HG03095 (cell line): ENCODE measurements around the gene BCKDK.
"Not testable (repeated sequence)": the region's sequence is repeated elsewhere in the genome, so short reads cannot be mapped to it uniquely, and the experiment has no call there.

Experiments
- ATAC-seq: cut with Tn5 transposase; IDR thresholded peaks from one replicate; pipeline ENCODE4 v1.9.1; 2021; ENCODE audit warnings: moderate library complexity; ENCODE audit not compliant: unreplicated experiment

Gene BCKDK

DNA sequence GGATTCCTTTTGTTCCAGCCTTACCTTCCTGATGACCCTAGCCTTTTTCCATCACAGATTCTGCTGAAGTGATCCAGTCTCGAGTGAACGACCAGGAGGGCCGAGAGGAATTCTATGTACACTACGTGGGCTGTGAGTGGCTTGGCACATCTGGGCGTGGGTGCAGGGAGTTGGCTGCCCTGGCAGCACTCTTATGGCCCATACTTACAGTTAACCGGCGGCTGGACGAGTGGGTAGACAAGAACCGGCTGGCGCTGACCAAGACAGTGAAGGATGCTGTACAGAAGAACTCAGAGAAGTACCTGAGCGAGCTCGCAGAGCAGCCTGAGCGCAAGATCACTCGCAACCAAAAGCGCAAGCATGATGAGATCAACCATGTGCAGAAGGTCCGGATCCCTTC, 11.9 kb downstream of the BCKDK start:
- no peak for ATAC-seq

DNA sequence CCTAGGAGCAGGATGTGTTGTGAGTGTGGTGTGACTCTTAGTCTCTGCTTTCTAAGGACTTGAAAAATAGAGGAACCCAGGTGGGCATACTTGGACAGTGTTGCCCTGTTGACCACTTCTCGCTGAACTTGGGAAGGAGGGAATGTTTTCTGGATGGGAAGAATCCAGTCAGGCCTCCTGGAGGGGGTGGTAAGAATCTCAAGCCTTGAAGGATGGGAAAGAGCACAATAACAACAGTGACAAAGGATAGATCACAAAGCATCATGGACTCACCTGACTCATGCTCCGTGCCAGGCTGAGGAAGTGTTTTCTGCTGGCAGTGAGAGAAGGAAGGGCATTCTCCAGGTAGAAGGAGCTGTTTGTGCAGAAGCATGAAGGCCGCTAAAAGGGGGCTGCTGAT, 17.7 kb downstream of the BCKDK start:
- no peak for ATAC-seq

DNA sequence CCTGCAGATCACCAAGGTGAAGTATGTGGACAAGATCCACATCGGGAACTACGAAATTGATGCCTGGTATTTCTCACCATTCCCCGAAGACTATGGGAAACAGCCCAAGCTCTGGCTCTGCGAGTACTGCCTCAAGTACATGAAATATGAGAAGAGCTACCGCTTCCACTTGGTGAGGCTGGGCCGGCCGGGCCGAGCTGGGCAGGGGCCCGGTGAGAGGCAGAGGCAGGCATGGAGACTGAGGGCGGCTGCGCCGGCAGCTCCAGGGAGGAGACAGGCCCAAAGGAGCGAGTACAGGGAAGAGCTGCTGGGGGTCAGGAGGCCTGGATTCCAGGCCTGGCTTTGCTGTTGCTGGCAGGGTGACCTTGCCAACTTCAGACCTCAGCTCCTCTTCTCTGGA, 19.0 kb downstream of the BCKDK start:
- ATAC-seq, result no peak

DNA sequence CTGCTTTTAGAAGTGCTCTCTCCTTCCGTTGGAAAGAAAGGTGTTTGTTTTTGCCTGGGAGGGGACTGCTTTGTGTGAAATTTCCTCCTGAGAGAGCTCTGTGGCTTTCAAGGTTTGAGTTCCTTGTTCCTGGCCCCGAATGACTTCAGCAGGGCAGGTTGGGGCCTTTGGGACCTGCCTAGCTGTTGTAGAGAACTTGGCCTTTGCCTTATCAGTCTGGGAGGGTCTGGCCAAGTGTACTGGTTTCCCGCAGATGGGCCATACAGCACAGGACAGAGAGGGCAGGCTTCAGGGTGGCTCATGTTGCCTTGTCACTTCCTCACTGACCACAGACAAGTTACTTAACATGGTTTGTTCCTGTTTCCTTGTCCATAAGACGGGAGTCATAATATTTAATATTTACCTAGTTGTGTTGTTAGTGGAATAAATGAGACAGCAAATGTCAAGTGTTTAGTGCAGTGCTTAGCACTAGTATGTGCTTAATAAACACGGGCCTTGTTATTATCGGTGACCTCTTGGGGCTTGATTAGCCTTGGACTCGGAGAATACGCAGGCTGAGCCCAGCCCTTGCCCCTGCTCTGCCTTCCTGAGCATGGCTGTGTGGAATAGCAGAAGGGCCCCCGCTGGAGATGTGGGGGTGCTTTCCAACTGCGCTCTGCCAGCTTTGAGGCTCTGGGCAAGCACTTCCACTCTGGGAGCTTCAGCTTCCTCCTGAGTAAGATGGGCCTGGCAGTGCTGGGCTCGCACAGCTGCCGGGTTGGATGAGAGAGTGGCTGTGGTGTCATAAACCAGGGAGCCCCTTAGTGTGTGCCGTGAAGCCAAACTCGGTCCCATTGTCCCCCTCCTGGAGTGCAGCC, 20.8 kb downstream of the BCKDK start:
- no peak for ATAC-seq

DNA sequence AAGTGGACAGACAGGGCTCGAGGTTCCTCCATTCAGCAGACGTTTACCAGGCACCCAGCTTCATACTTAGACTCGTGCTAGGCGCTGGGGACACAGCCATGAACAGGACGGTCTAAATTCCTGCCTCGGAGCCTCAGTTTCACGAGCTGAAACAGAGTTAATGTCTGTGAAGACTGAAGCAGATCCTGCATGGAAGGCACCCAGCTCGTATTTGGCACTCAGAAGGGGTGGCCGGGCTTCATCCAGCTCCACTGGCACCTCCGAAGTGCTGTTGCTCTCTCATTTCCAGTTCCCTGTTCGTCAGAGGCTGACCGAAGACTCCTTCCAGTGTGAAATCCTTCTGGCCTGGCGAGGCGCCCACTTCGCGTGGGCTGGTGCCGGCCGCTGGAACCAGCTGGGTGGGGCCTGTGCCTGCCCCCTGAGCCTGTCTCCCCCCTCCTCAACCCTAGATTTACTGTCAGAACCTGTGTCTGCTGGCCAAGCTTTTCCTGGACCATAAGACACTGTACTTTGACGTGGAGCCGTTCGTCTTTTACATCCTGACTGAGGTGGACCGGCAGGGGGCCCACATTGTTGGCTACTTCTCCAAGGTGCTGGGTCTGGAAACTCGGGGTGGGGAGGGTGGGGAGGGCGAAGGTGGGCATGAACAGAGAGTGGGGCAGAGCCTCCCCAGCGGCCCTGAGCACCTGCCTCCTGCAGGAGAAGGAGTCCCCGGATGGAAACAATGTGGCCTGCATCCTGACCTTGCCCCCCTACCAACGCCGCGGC, 21.6 kb downstream of the BCKDK start:
- ATAC-seq, result no peak

DNA sequence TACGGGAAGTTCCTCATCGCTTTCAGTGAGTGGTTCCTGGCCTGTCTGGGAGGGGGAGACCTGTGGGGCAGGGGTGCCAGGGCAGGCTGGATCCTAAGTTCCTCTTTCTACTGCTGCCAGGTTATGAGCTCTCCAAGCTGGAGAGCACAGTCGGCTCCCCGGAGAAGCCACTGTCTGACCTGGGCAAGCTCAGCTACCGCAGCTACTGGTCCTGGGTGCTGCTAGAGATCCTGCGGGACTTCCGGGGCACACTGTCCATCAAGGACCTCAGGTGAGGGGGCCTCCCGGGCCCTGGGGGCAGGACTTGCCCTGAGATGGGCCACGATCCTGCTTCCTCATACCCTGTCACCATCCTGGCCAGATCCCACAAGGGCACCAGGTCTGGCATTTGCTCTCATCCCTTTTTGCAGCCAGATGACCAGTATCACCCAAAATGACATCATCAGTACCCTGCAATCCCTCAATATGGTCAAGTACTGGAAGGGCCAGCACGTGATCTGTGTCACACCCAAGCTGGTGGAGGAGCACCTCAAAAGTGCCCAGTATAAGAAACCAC, 22.2 kb downstream of the BCKDK start:
- ATAC-seq, result no peak

DNA sequence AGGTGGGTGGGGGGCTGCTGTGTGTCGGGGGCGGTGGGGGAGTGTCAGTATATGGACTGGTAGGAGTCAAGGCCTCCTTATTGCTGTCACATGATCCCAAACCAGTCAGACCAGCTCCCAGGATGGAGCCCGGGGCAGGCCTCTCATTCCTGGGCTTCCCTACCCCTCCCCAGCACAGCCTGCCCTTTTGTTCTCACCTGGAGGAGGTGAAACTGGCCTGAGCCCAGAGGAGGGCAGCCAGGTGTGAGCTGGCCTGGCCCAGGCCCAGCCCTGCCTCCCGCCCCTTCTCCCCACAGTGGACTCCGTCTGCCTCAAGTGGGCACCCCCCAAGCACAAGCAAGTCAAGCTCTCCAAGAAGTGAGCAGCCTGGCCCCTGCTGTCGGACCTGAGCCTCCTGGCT, 22.7 kb downstream of the BCKDK start:
- ATAC-seq, result no peak

DNA sequence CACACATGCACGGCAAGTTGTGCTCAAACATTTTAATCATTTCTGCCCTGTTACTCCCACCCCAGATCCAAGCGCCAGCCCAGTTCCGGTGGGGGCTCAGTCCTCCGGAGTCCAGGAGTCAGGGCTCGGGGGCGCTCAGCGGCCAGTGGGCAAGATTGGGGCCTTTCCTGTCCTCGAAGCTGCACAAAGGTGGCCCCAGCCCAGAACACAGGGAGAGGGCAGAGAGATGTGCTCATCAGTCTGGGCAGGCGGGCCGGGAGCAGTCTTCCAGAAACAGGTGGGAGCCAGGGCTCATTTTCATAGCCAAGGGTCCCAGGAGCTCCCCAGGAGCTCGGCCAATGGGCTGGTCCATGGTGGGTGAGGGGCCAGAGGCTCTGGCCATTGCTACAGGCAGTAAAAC, 23.2 kb downstream of the BCKDK start:
- ATAC-seq, result no peak

DNA sequence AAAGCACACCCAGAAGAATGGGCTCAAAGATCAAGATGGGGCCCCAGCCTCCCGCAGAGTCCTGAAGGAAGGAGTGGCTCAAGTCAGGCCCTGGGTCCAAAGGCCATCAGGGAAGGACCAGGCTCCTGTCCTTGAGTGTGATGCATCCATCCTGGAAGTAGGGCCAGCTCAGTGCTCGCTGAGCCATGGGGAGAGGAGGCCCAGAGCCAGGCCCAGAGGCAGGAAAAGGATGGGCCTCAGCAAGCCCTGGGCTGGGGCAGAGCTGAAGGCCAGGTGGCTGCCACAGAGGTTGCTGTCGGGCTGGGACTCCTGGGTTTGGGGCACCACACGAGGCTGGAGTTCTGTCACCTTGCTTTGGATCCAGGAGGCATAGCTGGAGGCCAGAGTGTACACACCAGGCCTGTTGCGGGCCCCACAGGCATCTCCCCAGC, 23.7 kb downstream of the BCKDK start:
- no peak for ATAC-seq

DNA sequence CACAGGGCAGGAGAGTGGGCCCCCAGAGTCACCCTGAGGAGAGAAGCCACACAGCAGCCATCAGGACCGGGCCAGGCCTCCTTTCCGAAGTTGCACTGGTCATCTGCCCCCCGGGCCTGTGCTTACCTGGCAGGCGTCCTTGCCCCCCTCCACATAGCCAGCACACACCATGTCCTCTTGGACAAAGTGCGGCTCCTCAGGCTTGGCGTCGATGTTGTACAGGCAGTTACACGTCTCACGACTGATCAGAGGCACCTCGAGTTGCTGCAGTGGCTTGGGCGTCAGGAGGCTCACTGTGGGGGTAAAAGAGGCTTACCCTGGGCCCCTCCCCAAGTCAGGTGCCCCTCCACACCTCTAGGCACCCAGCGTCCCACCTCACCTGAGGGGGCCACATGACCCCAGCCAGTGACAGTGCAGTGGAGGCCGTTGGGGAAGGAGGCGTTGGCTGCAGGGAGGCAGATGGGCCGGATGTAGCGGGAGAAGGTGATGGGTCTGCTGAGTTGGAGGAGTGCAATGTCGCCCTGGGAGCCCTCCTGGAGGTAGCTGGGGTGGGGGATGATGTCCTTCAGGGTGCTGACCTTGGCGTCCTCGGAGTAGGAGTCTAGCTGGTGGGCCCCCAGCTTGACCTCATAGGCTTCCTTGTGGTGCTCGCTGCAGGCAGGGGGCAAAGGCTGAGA, 24.3 kb downstream of the BCKDK start:
- no peak for ATAC-seq

DNA sequence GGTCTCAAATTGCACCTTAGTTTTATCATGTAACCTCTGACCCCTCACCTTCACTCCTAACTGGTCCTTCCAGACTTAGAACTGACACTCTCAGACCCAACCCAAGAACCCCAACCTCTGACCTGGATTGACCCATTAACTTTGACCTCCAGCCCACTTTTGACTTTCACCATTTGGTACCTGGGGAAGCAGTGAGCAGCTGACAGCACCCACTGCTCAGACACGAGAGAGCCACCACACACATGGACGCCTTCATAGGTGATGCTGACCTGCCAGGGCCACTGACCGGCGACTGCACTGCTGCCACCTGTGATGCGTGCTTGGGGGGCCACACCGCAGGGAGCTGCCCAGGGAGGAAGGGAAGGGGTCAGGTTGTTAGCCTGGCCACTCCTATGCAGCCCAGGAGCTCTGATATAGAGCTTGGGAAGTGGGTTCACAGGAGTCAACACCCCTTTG, 24.9 kb downstream of the BCKDK start:
- no peak for ATAC-seq

DNA sequence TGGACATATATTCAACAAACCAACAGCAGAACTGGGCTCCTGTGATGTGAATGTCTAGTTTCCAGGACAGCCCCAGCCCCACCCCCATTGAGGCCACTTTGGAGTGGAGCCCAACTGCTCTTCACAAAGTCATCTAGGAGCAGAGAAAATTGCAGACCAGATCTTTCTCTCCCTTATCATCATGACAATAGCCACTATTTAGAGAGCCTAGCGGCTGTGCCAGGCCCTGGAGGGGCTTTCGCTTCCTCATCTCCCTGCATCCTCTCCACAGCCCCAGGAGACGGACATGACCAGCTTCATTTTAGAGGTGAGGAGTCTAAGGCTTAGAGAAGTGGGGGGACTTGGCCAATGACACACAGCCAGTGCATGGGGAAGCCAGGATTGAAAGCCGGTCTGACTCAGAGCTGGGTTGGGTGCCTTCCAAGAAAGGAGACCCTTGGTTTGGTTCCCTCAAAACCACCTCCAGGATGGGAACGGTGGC, 25.9 kb downstream of the BCKDK start:
- no peak for ATAC-seq

DNA sequence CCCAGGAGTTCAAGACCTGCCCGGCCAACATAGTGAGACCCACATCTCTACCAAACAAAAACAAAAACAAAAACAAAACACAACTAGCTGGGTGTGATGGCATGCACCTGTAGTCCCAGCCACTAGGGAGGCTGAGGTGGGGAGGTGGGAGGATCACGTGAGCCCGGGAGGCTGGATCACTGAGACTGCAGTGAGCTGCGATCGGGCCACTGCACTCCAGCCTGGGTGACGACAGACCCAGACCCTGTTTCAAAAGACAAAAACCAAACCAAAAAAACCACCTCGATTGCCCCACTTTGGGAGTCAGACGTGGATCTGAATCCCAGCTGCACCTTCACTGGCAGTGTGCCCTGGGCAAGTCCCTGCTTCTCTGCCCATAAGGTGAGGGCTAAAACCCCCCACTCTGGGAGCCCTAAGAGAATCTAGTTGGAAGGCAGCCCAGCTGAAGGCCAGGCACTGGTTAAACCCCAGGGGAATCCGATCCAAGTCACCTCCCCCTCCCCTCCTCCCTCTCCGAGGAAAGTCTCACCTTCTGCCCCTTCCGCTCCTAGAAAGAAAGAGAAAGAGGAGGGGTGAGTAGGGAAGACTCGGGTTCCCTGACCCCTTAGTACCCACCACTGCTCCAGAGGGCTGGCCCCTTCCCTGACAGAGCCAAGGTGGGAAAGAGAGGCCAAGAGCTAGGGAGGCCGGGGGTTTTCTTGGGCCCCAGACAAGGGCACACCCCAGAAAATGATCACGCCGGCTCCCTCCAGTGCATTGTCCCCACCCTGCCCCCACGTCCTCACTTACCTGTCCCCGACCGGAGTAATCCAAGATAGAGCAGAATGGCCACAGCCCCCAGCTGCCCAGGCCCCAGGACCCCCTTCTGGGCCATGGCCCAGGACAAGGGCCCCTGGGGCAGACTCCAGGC, 26.7 kb downstream of the BCKDK start:
- no peak for ATAC-seq

DNA sequence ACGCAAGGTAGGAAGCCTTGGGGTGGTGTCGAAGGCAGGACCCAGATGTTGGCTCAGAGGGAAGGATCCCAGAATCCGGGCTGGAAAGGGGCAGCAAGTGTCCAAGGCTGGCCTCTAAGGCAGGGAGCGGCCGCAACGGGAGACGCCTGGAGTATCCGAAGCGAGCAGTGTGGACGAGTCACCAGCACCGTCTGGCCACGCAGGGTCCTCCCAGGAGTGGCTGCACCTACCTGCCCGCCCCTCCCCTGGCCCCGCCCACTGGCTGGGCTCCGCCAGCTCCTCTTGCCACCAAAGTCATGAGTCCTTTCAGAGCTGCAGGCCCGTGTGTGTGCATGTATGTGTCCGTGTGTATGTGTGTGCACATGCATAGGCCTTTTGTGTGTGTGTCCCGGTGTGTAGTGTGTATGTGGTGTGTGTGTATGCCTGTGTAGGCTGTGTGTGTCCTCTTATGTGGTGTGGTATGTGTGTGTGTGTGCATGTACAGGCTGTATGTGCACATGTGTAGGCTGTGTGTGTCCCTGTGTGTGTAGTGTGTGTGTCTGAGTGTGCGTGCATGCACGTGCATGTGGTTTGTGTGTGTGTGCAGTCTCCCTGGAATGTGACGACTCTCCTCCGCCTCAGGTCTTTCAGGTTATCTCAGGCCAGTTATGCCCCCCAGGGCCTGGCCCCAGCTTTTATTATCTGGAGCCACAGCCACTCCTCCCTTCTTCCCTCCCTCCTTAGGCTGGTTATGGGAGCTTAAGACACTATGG, 27.5 kb downstream of the BCKDK start, which contains the start of gene PRSS8:
Gene PRSS8 (minus strand): TSS at position 193 of the 752 bp plus-strand sequence. CDS start 229 bp downstream, outside the sequence.
- ATAC-seq, result no peak

DNA sequence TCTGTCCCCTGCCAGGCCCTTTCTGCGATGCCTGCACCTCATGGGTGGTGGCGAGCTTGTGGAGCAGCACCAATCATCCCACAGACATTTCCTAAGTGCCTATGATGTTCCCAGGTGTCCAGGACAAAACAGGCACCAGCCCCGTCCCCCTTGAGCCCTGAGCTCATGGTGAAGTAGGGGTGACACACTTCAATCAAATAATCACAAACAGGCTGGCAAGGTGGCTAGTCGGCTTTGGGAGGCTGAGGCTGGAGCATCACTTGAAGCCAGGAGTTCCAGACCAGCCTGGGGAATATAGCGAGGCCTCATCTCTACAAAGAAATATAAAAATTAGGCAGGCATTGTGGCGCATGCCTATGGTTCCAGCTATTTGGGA, 28.1 kb downstream of the BCKDK start:
- no peak for ATAC-seq

DNA sequence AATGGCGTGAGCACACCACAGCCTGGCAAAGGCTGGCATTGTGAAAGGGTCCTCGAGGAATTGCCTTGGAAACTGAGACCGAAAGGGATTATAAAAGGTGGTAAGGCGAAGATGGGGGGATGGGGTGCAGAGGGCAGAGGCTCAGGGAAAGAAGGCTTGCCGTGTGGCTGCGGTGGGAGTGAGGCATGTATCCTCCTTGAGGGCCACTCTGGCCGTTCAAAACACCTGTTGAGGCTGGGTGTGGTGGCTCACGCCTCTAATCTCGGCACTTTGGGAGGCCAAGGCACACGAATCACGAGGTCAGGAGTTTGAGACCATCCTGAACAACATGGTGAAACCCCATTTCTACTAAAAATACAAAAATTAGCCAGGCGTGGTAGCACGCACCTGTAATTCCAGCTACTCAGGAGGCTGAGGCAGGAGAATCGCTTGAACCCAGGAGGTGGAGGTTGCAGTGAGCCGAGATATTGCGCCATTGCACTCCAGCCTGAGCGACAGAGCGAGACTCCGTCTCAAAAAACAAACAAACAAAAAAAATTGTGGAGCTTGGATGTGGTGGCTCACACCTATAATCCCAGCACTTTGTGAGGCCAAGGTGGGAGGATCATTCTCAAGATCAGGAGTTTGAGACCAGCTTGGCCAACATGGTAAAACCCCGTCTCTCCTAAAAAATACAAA, 28.8 kb downstream of the BCKDK start:
- ATAC-seq, result not testable (repeated sequence)

DNA sequence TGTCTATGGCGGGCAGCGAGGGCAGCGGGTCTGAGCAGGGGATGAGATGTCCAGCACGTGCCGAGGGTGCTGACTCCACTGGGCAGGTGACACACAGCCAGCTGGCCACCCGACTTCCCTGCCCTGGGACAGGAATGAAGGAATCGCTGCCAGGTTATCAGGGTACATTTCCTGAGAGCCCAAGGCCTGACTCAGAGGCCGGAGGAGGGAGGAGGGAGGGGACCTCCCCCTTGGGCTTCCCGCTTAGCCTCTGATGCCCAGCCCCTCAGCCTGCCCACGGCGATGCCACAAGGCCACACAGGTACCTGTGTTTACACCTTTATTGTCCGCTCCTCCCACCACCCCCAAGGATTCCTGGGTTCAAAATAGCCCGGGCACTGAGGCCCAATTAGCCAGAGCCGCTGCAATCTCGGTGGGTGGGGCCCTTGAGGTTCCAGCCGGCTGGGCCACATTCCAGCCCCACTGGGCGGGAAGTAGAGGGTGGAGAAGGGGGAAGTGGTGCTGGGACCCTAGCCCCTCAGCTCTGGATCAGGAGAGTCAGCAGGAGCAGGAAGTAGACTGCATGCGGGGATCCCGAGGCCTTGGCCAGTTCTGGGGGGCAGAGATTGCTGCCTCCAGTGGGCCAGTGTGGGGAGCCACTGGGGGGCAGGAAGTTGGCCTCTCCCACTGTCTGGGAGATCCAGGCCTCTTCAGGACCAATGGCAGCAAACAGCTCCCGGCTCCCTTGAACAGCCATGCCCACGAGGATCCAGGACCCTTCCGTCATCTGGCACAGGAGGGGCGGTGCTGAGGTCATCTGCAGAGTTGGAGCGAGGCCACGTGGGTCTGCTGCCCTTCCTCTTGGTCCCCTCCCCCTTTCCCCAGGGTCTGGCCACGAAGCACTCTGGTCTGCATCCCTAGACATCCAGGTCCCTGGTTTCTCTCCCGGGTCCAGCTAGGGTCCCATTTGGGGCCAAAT, 30.7 kb downstream of the BCKDK start:
- no peak for ATAC-seq

DNA sequence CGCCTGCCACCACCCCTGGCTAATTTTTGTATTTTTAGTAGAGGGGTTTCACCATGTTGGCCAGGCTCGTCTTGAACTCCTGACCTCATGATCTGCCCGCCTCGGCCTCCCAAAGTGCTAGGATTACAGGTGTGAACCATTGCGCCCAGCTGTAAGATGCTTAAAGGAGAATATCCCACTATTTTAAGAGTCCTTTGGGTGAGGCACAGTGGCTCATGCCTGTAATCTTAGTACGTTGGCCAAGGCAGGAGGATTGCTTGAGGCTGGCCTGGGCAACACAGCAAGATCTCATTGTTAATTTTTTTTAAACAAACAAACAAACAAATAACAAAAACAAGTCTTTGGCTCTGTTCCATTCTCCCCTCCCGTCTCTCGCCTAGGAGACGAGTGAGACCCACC, 32.9 kb downstream of the BCKDK start:
- ATAC-seq, result not testable (repeated sequence)
